ENCODE measurements around the gene CDC42EP1.
"Not testable (repeated sequence)": the region's sequence is repeated elsewhere in the genome, so short reads cannot be mapped to it uniquely, and the experiment has no call there.

CDC42EP1 gene

DNA sequence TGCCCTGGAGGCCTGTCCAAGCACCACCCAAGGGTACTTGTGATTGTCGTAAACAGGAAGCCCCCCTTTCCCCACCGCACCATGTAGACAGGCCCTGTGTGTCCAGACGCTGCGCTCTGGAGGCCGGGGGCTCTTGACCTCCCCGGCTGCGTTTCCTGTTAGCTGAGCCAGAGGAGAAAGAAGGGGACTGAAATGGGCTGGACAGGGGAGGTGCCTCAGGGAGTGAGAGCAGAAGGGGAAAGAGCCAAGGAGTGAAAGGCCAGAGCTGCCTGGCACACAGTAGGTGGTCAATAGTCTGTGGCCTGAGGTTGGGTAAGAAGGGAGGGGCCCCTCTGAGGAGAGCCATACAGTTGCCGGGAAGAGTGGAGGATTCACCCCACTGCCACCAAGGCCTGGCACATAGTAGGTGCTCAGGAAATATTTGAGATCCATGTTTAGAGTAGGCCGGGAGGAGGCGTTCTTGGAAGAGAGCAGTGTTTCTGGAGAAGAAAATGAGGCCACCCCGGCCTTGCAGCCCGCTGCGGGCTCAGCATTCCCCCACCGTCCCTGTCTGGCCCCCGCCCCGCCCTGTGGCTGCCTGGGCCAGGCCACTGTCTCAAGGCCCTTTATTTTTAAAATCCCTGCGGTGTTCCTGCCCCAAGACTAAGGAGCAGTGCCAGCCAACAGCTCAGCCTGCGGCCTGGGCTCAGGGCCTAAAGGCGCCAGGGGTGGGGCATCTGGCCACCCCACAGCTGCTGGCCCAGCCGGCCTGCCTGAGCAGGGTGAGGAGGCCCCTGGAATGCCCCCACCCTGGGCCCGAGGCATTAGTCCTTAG lies 13.6 kb upstream of the CDC42EP1 start:
- Histone ChIP-seq H3K36me3 (ENCODE audit: control insufficient read depth in 2 of 2, insufficient read depth in 2 of 2, low read length in 2 of 2) (no peaks in the 10 kb centered on the region), H3K27me3 (ENCODE audit: control insufficient read depth in 2 of 2, insufficient read depth in 2 of 2, low read length in 2 of 2) (no peaks in the 10 kb centered on the region), H3K9me3 (ENCODE audit: control insufficient read depth in 2 of 2, low read length in 2 of 2) (no peaks in the 10 kb centered on the region), H3K9ac (ENCODE audit: low read depth in 1 of 2, low read length in 2 of 2) (peak overlapping the region in 1 of 2 donors; percentile 15), H3K4me3 (ENCODE audit: low read length in 2 of 2) (no peak overlapping the region), H3K4me1 (ENCODE audit: control insufficient read depth in 2 of 2, insufficient read depth in 2 of 2, low read length in 2 of 2) (peaks cover 14 to 22% of the 10 kb centered on the region in 2 donors), H3K27ac (ENCODE audit: low read depth in 2 of 2, low read length in 2 of 2) (peak overlapping the region; percentile 88)

DNA sequence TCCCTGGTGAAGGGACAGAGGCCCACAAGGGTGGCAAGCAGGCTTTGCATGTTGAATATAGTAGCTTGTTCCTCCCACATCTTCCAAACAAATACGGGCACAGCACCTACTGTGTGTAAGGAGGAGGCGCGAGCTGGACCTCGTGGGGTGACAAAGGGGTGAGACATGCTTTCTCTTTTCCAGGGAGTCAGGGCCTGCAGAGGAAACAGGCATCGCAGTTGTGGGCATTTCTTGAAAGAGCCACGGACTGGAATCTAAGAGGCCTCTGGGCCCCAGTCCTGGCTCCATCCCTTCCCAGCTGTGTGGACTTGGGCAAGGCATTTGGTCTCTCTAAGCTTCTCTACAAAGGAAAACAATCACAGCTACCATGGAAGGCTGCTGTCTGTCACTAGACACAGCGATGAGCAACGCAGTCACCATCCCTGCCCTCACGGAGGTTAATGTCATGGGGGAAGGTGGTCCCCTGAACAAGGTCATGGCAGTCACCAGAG lies 13.0 kb upstream of the CDC42EP1 start:
- Histone ChIP-seq H3K27ac (ENCODE audit: low read depth in 2 of 2, low read length in 2 of 2) (peak overlapping the region; percentile 88), H3K36me3 (ENCODE audit: control insufficient read depth in 2 of 2, insufficient read depth in 2 of 2, low read length in 2 of 2) (no peaks in the 10 kb centered on the region), H3K27me3 (ENCODE audit: control insufficient read depth in 2 of 2, insufficient read depth in 2 of 2, low read length in 2 of 2) (no peaks in the 10 kb centered on the region), H3K4me1 (ENCODE audit: control insufficient read depth in 2 of 2, insufficient read depth in 2 of 2, low read length in 2 of 2) (peaks cover 14 to 16% of the 10 kb centered on the region in 2 donors), H3K4me3 (ENCODE audit: low read length in 2 of 2) (no peak overlapping the region), H3K9me3 (ENCODE audit: control insufficient read depth in 2 of 2, low read length in 2 of 2) (no peaks in the 10 kb centered on the region), H3K9ac (ENCODE audit: low read depth in 1 of 2, low read length in 2 of 2) (no peak overlapping the region)

DNA sequence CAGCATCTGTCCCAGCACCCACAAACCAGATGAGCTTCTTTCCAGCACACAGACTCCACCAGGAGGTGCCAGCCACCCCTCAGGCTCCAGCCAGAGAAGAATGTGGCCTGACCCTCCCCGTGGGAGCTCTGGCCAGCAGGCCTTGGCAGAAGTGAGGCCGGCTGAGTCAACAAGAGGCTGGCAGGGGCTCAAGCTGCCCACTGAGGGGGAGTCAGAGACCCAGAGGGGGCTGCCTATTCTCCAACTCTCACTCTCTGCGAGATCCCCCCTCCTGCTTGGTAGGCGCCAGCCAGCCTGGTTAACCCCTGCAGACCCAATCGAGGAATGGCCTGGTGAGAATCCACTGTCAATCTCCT lies 10.6 kb upstream of the CDC42EP1 start:
- H3K27ac ChIP-seq (ENCODE audit: low read depth in 2 of 2, low read length in 2 of 2), result no peak overlapping the region
- H3K9me3 ChIP-seq (ENCODE audit: control insufficient read depth in 2 of 2, low read length in 2 of 2), result no peaks in the 10 kb centered on the region
- H3K36me3 ChIP-seq (ENCODE audit: control insufficient read depth in 2 of 2, insufficient read depth in 2 of 2, low read length in 2 of 2), result no peaks in the 10 kb centered on the region
- no peak overlapping the region for H3K9ac ChIP-seq (ENCODE audit: low read depth in 1 of 2, low read length in 2 of 2)
- H3K4me3 ChIP-seq (ENCODE audit: low read length in 2 of 2), result no peak overlapping the region
- peaks cover 22 to 25% of the 10 kb centered on the region in 2 donors for H3K4me1 ChIP-seq (ENCODE audit: control insufficient read depth in 2 of 2, insufficient read depth in 2 of 2, low read length in 2 of 2)
- H3K27me3 ChIP-seq (ENCODE audit: control insufficient read depth in 2 of 2, insufficient read depth in 2 of 2, low read length in 2 of 2), result no peaks in the 10 kb centered on the region

DNA sequence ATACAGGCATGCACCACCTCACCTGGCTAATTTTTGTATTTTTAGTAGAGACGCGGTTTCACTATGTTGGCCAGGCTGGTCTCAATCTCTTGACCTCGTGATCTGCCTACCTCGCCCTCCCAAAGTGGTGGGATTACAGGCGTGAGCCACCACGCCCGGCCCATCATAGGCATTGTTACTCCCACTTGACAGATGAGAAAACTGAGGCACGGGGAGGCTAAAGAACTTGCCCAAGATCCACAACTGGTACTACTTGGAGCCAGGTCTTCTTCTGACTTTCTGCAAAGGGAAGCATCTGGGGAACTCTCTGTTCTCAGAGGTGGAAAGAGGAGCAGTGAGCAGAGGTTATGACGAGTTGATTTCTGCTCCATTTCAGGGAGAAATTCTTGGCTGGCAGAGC lies 9.4 kb upstream of the CDC42EP1 start:
- H3K27ac ChIP-seq (ENCODE audit: low read depth in 2 of 2, low read length in 2 of 2); H3K4me3 ChIP-seq (ENCODE audit: low read length in 2 of 2); H3K9me3 ChIP-seq (ENCODE audit: control insufficient read depth in 2 of 2, low read length in 2 of 2); H3K27me3 ChIP-seq (ENCODE audit: control insufficient read depth in 2 of 2, insufficient read depth in 2 of 2, low read length in 2 of 2); H3K36me3 ChIP-seq (ENCODE audit: control insufficient read depth in 2 of 2, insufficient read depth in 2 of 2, low read length in 2 of 2); H3K9ac ChIP-seq (ENCODE audit: low read depth in 1 of 2, low read length in 2 of 2): not testable (repeated sequence)
- H3K4me1 ChIP-seq (ENCODE audit: control insufficient read depth in 2 of 2, insufficient read depth in 2 of 2, low read length in 2 of 2), result peaks cover 14% of the 10 kb centered on the region in 2 donors

DNA sequence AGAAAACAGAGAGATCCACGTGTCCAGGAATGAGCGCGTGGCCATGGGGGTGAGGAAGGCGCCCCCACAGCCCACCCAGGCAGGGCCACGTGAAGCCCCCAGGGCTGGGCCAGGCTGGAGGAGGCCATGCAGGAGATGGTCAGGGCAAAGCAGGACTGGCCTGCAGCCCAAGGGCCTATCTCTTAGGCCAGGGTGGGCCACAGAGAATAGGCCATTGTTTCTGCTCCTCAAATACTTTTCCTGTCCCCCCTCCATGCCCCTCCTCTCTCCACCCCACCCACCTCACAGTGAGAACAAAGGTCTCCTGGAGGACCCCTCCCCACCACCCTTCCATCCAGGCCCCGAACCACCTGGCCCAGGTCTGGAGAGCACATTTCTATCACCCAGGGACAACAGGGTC lies 8.3 kb upstream of the CDC42EP1 start:
- H3K9ac ChIP-seq (ENCODE audit: low read depth in 1 of 2, low read length in 2 of 2), result no peak overlapping the region
- no peaks in the 10 kb centered on the region for H3K36me3 ChIP-seq (ENCODE audit: control insufficient read depth in 2 of 2, insufficient read depth in 2 of 2, low read length in 2 of 2)
- H3K4me1 ChIP-seq (ENCODE audit: control insufficient read depth in 2 of 2, insufficient read depth in 2 of 2, low read length in 2 of 2), result peaks cover 14% of the 10 kb centered on the region in 2 donors
- no peaks in the 10 kb centered on the region for H3K27me3 ChIP-seq (ENCODE audit: control insufficient read depth in 2 of 2, insufficient read depth in 2 of 2, low read length in 2 of 2)
- H3K27ac ChIP-seq (ENCODE audit: low read depth in 2 of 2, low read length in 2 of 2), result peak overlapping the region; percentile 53 to 58
- H3K9me3 ChIP-seq (ENCODE audit: control insufficient read depth in 2 of 2, low read length in 2 of 2), result no peaks in the 10 kb centered on the region
- no peak overlapping the region for H3K4me3 ChIP-seq (ENCODE audit: low read length in 2 of 2)

DNA sequence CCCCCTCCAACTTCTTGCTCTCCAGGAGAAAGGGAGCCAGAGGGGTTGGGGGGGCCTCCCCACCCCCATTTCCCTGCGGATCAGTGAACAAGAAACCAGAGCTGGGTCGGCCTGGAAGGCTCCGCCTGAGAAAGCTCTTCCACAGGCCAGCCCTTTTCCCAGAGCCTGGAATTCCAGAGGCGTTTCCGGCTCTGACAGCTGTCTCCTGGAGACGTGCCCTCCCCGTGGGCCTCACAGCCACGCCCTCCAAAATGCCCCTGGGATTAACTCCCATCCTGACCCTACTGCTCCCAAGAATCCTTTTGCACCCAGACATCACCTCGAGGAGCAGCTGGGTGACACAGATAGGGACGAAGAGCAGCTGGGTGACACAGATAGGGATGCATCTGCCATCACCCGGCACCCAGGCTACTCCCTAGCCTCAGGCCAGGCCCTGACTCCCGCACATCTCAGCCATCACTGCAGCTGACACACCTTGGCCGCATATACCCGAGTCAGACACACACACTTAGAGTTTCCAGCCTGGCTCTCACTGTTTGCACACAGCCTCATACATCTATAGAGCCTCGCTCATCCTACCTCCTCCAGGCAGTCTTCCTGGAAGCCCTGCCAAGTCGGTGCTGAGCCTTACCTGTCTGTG lies 7.6 kb upstream of the CDC42EP1 start:
- Histone ChIP-seq H3K9me3 (ENCODE audit: control insufficient read depth in 2 of 2, low read length in 2 of 2) (no peaks in the 10 kb centered on the region), H3K4me3 (ENCODE audit: low read length in 2 of 2) (no peak overlapping the region), H3K4me1 (ENCODE audit: control insufficient read depth in 2 of 2, insufficient read depth in 2 of 2, low read length in 2 of 2) (peaks cover 14% of the 10 kb centered on the region in 2 donors), H3K9ac (ENCODE audit: low read depth in 1 of 2, low read length in 2 of 2) (no peak overlapping the region), H3K27me3 (ENCODE audit: control insufficient read depth in 2 of 2, insufficient read depth in 2 of 2, low read length in 2 of 2) (no peaks in the 10 kb centered on the region), H3K27ac (ENCODE audit: low read depth in 2 of 2, low read length in 2 of 2) (peak overlapping the region; percentile 53 to 58), H3K36me3 (ENCODE audit: control insufficient read depth in 2 of 2, insufficient read depth in 2 of 2, low read length in 2 of 2) (no peaks in the 10 kb centered on the region)

DNA sequence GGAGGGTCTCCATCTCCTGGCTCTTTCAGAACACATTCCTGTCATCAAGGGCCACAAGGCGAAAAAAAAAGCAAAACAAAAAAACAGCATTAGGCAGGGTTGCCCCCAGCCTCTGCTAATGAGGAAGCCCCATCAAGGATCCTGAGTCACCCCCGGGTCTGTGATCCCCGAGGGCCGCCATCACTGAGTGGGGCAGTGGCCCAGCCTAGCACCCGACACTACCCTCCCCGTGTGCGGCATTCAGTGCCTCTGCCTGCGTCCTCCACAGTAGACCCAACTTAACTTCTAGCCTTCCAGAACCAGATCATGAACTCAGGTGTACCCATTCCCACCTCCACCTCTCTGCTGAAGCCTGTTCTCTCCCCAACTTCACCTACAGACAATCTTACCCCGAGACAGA lies 6.6 kb upstream of the CDC42EP1 start:
- no peaks in the 10 kb centered on the region for H3K27me3 ChIP-seq (ENCODE audit: control insufficient read depth in 2 of 2, insufficient read depth in 2 of 2, low read length in 2 of 2)
- H3K9me3 ChIP-seq (ENCODE audit: control insufficient read depth in 2 of 2, low read length in 2 of 2), result no peaks in the 10 kb centered on the region
- H3K9ac ChIP-seq (ENCODE audit: low read depth in 1 of 2, low read length in 2 of 2), result no peak overlapping the region
- H3K27ac ChIP-seq (ENCODE audit: low read depth in 2 of 2, low read length in 2 of 2), result no peak overlapping the region
- H3K4me1 ChIP-seq (ENCODE audit: control insufficient read depth in 2 of 2, insufficient read depth in 2 of 2, low read length in 2 of 2), result peaks cover 14% of the 10 kb centered on the region in 2 donors
- H3K36me3 ChIP-seq (ENCODE audit: control insufficient read depth in 2 of 2, insufficient read depth in 2 of 2, low read length in 2 of 2), result no peaks in the 10 kb centered on the region
- no peak overlapping the region for H3K4me3 ChIP-seq (ENCODE audit: low read length in 2 of 2)

DNA sequence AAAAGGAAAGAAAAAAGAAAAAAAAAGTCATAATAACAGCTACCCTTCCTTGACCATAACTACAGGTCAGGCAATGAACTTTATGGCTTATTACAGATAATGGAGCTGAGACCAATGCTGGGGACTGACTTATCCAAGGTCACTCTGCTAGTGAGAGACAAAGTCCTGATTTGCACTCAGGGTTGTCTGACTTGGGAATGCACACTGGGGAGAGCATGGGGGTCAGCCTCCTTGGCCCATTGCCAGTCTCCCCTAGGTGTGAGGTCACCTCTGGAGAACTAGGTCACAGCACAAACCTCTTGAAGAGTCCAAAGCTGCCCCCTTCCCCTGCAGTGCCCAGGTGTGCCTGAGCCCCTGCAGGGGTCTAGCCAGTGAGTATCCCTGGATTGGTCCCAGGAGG lies 5.3 kb upstream of the CDC42EP1 start:
- Histone ChIP-seq H3K27ac (ENCODE audit: low read depth in 2 of 2, low read length in 2 of 2) (no peak overlapping the region), H3K4me3 (ENCODE audit: low read length in 2 of 2) (no peak overlapping the region), H3K9ac (ENCODE audit: low read depth in 1 of 2, low read length in 2 of 2) (no peak overlapping the region), H3K36me3 (ENCODE audit: control insufficient read depth in 2 of 2, insufficient read depth in 2 of 2, low read length in 2 of 2) (no peaks in the 10 kb centered on the region), H3K27me3 (ENCODE audit: control insufficient read depth in 2 of 2, insufficient read depth in 2 of 2, low read length in 2 of 2) (no peaks in the 10 kb centered on the region), H3K9me3 (ENCODE audit: control insufficient read depth in 2 of 2, low read length in 2 of 2) (no peaks in the 10 kb centered on the region), H3K4me1 (ENCODE audit: control insufficient read depth in 2 of 2, insufficient read depth in 2 of 2, low read length in 2 of 2) (peaks cover 17 to 20% of the 10 kb centered on the region in 2 donors)

DNA sequence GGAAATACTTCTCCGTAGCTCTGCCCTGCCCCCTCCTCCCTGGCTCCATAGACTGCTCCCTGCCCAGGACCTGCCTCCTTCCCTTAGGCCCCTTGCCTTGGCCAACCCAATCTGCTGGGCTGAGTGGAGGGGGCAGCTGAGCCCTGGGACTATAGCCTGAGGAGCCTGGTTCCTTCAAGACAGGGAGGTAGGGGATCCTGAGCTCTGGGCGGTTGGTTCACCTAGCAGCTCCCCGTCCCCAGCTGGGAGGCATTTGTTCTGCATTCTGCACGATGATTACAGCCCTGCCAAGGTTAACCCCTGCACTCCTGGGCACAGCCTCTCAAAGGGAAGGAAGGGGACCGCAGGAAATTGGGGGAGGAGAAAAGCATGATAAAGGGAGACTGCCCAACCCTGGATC lies 3.6 kb upstream of the CDC42EP1 start:
- H3K27me3 ChIP-seq (ENCODE audit: control insufficient read depth in 2 of 2, insufficient read depth in 2 of 2, low read length in 2 of 2), result no peaks in the 10 kb centered on the region
- no peaks in the 10 kb centered on the region for H3K36me3 ChIP-seq (ENCODE audit: control insufficient read depth in 2 of 2, insufficient read depth in 2 of 2, low read length in 2 of 2)
- peaks cover 21 to 22% of the 10 kb centered on the region in 2 donors for H3K4me1 ChIP-seq (ENCODE audit: control insufficient read depth in 2 of 2, insufficient read depth in 2 of 2, low read length in 2 of 2)
- H3K9ac ChIP-seq (ENCODE audit: low read depth in 1 of 2, low read length in 2 of 2), result no peak overlapping the region
- H3K27ac ChIP-seq (ENCODE audit: low read depth in 2 of 2, low read length in 2 of 2), result no peak overlapping the region
- H3K4me3 ChIP-seq (ENCODE audit: low read length in 2 of 2), result no peak overlapping the region
- H3K9me3 ChIP-seq (ENCODE audit: control insufficient read depth in 2 of 2, low read length in 2 of 2), result no peaks in the 10 kb centered on the region

DNA sequence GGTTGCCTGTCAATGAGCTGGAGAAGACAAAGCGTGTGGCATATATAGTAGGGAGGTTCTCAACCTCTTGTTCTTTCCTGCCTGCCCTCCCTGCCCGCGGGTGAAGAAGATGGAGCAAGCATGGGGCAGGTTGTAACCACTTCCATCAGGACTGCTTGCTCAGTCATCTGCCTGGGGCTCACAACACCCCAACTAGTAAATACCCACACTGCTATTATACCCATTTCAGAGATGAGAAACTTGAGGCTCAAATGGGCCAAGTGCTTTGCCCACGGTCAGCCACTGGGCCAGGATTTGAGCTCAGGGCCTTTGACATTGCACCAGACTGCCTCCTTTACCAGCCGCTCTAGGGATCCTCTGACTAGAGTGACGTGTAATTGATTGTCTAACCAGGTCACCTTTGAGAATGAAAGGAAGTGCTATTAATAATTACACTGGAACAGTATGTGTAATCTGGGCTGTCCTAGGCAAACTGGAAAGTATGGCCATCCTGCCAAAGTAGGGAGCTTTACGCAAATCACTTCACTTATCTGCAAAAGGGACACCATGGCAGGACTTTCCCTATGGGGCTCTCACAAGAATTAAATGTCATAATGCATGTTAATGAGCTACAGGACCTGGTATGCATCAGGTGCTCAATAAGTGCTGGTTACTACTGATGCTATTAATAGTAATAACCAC lies 2.8 kb upstream of the CDC42EP1 start:
- no peak overlapping the region for H3K4me3 ChIP-seq (ENCODE audit: low read length in 2 of 2)
- no peaks in the 10 kb centered on the region for H3K36me3 ChIP-seq (ENCODE audit: control insufficient read depth in 2 of 2, insufficient read depth in 2 of 2, low read length in 2 of 2)
- H3K4me1 ChIP-seq (ENCODE audit: control insufficient read depth in 2 of 2, insufficient read depth in 2 of 2, low read length in 2 of 2), result peaks cover 24 to 26% of the 10 kb centered on the region in 2 donors
- no peak overlapping the region for H3K9ac ChIP-seq (ENCODE audit: low read depth in 1 of 2, low read length in 2 of 2)
- peaks cover 0 to 2% of the 10 kb centered on the region in 2 donors for H3K27me3 ChIP-seq (ENCODE audit: control insufficient read depth in 2 of 2, insufficient read depth in 2 of 2, low read length in 2 of 2)
- no peaks in the 10 kb centered on the region for H3K9me3 ChIP-seq (ENCODE audit: control insufficient read depth in 2 of 2, low read length in 2 of 2)
- no peak overlapping the region for H3K27ac ChIP-seq (ENCODE audit: low read depth in 2 of 2, low read length in 2 of 2)

Data from mucosa of rectum (tissue), 2 donors.